Raji (cell line): ENCODE results near the gene BABAM2.

Experiments used
- POLR2A ChIP-seq: IDR thresholded peaks from 2 replicates; pipeline ENCODE4 v1.6.1; 2011; ENCODE audit warnings: low read depth, low read length, control low read depth; ENCODE audit not compliant: insufficient read depth

Gene BABAM2

DNA sequence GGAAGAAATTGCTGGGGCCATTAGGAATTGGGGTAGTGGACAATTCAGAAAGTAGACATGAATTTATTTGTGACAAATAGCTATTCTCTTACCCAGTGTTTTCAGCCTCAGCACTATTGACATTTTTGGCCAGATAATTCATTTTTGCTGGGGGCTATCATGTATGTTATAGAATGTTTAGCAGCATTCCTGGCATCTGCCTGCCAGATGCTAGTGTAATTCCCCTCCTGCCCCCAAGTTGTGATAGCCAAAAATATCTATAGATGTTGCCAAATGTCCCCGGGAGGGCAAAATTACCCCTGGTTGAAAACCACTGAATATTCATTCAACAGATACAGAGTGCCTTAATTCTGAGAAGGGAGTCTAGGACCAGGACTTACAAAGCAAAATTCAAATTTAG is 183.6 kb downstream of the BABAM2 start:
- no peak for TF ChIP-seq POLR2A

DNA sequence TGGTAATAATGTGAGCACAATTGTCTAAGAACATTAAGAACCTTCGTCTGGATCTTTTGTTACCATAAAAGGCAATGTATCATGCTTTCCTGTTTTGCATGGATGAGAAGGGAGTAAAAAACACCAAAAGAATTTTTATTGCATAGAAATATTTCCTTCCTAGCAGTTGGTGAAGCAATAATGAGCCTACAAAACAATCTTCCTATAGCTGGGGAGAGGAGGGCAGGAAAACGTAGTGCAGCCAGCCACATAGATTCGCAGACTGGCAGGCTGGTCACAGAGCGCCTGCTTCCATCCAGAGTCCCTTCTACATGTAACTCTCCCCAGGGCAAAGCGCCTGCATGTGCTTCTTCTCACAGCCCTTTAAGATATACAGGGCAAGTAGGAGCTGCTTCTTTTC is 190.4 kb downstream of the BABAM2 start:
- TF ChIP-seq POLR2A = no peak

DNA sequence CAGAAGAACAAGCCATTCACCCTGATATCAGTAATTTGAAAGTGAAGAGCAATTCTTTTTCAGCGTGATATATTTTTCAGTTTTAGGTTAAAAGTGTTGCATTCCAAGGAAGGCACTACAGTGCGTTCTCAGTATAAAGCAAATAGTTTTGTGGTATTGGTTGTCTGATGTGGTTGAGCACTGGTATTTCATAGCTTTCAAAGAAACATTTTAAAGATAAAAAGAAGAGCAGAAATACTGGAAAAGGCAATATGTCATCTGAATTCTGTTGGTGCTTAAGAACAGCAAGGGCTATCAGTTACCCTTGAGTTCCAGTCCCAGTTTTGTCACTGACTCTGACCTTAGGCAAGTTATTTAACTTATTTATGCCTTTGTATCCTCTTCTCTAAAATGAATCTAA is 191.6 kb downstream of the BABAM2 start:
- TF ChIP-seq POLR2A = no peak

DNA sequence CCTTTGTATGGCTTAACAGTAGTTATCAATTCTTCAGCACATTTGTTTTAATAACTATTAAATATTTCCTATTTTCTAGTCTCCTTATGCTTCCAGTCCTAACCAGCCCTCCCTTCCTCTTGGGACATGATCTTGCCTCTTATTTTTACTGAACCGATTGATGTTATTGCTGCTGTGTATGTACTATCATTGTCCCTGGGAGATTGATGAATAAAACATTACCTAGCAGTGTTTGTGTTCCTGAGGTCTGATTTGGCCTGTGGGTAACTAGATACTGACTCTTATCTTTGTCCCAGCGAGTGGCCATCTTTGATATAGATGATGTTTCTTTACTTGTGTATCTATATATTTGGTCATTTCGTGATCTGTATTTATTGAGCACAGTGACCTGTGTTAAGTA is 192.9 kb downstream of the BABAM2 start:
- TF ChIP-seq POLR2A = no peak

DNA sequence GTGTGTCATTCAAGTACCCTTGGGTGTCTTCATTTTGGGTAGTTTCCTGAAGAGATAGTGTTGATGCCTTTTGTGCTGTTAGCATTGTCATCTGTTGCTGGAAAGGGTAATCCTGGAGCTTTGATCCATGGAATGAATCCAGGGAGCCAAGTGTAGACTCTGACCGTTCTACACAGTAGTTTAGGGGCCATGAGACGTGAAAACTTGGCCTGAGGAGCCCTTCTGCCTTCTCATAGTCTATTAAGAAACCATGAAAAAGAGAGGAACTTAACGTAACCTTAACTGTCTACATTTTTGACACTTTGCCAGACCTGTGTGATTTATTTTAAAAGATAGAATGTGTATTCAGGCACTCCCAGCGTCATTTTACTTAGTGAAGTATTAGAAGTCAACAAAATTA is 194.0 kb downstream of the BABAM2 start:
- TF ChIP-seq POLR2A = no peak

- no peak for TF ChIP-seq POLR2A
Measured at GRCh38 chr2:28085201-28085600, 194.7 kb downstream of the BABAM2 start.

- TF ChIP-seq POLR2A = no peak
Measured at GRCh38 chr2:28086611-28087010, 196.1 kb downstream of the BABAM2 start.

GRCh38 chr2:28088970-28089369 is 198.4 kb downstream of the BABAM2 start:
- TF ChIP-seq POLR2A = no peak

GRCh38 chr2:28089486-28089885 is 199.0 kb downstream of the BABAM2 start:
- no peak for TF ChIP-seq POLR2A

DNA sequence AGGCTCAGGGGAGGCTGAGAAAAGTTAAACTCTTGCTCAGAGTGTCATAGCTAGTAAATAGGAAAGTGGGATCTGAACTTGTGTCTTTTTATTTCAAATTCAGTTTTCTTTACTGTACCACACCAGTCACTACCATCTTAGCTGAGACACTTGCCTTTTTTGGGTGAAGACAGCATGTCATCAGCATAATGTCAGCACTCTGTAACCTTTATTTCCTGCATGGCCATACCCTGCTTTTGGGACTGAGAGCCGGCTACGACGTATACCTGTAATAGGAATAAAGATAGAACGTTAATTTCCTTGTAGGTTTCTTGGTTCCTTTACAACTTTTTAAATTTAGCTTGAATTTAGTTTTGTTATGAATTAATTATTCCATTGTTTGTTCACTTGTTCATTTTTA is 202.8 kb downstream of the BABAM2 start:
- no peak for TF ChIP-seq POLR2A

- TF ChIP-seq POLR2A = no peak
Measured at GRCh38 chr2:28093768-28094167, 203.2 kb downstream of the BABAM2 start.

DNA sequence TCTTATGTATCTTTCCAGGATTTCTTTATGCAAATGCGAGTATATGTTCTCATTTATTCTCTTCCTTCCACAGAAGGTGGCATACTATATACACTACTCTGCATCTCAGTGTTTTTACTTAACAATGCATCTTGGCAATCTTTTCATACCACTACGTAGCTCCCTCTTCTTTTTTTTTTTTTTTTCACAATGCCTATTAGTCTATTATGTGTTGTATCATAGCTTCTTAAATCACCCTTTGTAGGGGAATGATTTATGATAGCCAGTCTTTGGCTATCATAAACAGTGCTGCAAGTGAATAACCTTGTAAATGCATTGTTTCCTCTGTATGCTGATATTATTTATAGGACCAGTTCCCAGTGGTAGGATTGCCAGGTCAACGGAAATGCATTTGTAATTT is 204.2 kb downstream of the BABAM2 start:
- TF ChIP-seq POLR2A = no peak

DNA sequence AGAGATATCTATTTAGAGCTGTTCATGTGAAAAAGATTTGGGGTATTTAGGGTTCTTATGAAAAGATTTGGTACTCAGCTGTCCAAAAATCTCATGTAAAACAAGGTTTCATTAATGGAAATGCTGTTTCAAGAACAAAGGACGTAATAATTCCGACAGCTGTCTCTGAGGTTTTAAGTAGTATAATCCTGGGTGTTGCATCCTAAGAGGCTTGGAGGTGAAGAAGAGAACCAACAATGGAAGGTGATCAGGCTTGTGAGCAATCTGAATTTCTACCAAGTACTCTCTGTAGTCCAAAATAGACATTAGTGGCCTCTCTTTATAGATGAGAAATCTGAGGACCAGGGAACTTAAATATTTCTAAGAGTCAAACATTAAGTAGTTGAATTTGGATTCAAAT is 205.1 kb downstream of the BABAM2 start:
- TF ChIP-seq POLR2A = no peak

DNA sequence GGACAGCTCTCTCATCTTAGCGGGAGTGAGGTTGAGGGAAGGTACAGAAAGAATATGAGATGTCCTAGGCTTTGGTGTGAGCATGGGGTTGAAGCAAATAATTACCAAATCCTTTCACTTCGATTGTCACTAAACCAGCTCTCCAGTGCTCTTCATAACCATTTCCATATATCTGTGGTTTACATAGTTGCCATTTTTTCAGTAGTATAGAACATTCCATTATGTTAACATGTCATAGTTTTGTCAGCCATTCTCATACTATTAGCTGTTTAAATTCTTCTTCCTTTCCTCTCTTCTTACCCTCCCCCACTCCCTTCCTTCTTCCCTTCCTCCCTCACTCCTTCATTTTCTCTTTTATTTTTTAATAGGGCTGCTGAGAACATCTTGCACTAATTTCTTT is 205.9 kb downstream of the BABAM2 start:
- no peak for TF ChIP-seq POLR2A

DNA sequence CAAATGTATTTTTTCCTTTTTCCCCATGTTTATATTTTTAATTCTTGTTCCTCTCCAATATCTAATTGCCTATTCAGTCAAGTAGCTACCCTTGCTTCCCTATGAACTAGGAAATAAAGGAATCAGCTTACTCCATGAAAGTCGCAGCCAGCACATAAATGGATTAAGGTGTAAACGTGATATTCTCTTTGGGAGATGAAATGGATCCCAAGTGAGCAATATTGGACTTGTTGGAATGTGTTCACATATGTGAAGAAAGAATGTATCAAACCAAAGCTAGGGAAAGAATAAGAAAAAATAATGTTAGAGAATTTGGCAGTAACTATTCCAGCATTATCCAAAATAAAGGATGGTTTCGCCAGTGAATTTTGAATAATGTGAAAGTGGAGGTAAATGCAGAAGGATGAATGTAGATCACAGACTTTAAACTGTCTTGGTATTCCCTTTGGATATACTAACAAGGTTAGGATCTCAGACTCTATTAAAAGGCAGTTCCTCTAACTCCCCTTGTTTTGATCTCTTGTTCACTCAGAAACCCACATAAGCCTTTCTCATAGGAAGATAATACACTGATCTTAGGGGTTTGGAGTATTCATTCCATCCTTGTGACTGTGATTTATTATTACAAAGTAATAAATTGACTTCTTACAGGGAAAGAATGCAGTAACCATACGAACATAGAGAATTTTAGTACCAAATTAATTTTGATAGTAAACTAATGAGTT is 208.1 kb downstream of the BABAM2 start:
- no peak for TF ChIP-seq POLR2A

DNA sequence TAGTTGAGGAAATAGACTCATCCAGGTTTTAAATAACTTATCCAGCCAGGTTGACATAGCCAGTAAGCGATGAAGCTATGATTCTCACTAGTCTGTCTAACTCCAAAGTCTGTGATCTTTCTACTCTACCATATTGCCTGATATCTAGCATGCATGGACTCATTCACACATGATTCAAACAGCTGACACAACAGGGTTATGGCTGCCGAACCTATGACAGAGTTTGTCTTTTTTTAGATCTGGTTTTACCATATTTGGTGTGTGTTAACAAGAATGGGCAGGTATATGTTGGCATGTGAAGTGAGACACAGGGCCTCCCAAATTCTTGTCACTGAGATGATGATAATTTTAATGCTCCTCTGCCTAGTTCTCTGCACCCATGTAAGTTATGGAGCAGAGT is 210.6 kb downstream of the BABAM2 start:
- TF ChIP-seq POLR2A = no peak

- no peak for TF ChIP-seq POLR2A
Measured at GRCh38 chr2:28101892-28102291, 211.4 kb downstream of the BABAM2 start.
